Neural progenitor cell (in vitro differentiated cells): ENCODE data around the gene NAT8L.

Experiments
- CTCF ChIP-seq: fragments of 200-600 bp; sonication (generic); IDR thresholded peaks from 2 replicates; pipeline ENCODE4 v1.5.1; 2017; ENCODE audit warnings: antibody characterized with exemption, mild to moderate bottlenecking
- EZH2 ChIP-seq: fragments of 200-600 bp; sonication (generic); IDR thresholded peaks from 2 replicates; pipeline ENCODE4 v1.6.1; 2017; ENCODE audit warnings: antibody characterized with exemption, mild to moderate bottlenecking, moderate library complexity
- EZH2phosphoT487 ChIP-seq: fragments of 200-600 bp; sonication (generic); IDR thresholded peaks from 2 replicates; pipeline ENCODE4 v1.6.1; 2017; ENCODE audit warnings: antibody characterized with exemption

- no peak for TF ChIP-seq CTCF
- TF ChIP-seq EZH2 = no peak
- no peak for TF ChIP-seq EZH2phosphoT487
Measured at GRCh38 chr4:2083826-2084160, 24.7 kb downstream of the NAT8L start.
